Mesendoderm (in vitro differentiated cells): ENCODE data around the gene SLC25A45.
A peak's percentile ranks its signal among the peaks of the same experiment; 100 is the strongest.
"Not testable (repeated sequence)": the region's sequence is repeated elsewhere in the genome, so short reads cannot be mapped to it uniquely, and the experiment has no call there.

Source experiments
- DNase-seq: peaks from one replicate; pipeline ENCODE4 v3.0.0; 2013
- H2AK5ac ChIP-seq: 2 replicates; pipeline ENCODE4 v1.6.1; 2013; ENCODE audit warnings: low read length, inconsistent platforms
- H2BK120ac ChIP-seq: 2 replicates; pipeline ENCODE4 v1.6.1; 2013; ENCODE audit warnings: low read depth, mild to moderate bottlenecking, low read length, moderate library complexity, mixed read lengths
- H2BK15ac ChIP-seq: replicated peaks from 2 replicates; pipeline ENCODE4 v1.6.1; 2013; ENCODE audit warnings: low read depth, mild to moderate bottlenecking, moderate library complexity
- H2BK5ac ChIP-seq: 2 replicates; pipeline ENCODE4 v1.6.1; 2013; ENCODE audit warnings: low read length, inconsistent platforms
- H3K18ac ChIP-seq: 2 replicates; pipeline ENCODE4 v1.6.1; 2013; ENCODE audit warnings: mild to moderate bottlenecking, low read length, mixed read lengths
- H3K23ac ChIP-seq: one replicate; pipeline ENCODE4 v1.6.1; 2013; ENCODE audit warnings: low read length
- H3K27ac ChIP-seq: 2 replicates; pipeline ENCODE4 v1.5.1; 2013; ENCODE audit warnings: low read depth, mild to moderate bottlenecking, inconsistent platforms, low read length, moderate library complexity
- H3K27me3 ChIP-seq: 2 replicates; pipeline ENCODE4 v1.6.1; 2013; ENCODE audit warnings: low read length, control low read depth, mild to moderate bottlenecking, inconsistent platforms; ENCODE audit not compliant: insufficient read depth, poor library complexity
- H3K36me3 ChIP-seq: 2 replicates; pipeline ENCODE4 v1.6.1; 2013; ENCODE audit warnings: low read length, inconsistent platforms; ENCODE audit not compliant: control insufficient read depth, insufficient read depth
- H3K4ac ChIP-seq: one replicate; pipeline ENCODE4 v1.6.1; 2013; ENCODE audit warnings: low read depth, mild to moderate bottlenecking, low read length, moderate library complexity
- H3K4me1 ChIP-seq: 2 replicates; pipeline ENCODE4 v1.6.1; 2013; ENCODE audit warnings: low read depth, low read length, inconsistent platforms; ENCODE audit not compliant: control insufficient read depth
- H3K4me2 ChIP-seq: 2 replicates; pipeline ENCODE4 v1.6.1; 2013; ENCODE audit warnings: low read length
- H3K4me3 ChIP-seq: 2 replicates; pipeline ENCODE4 v1.5.1; 2013; ENCODE audit warnings: mild to moderate bottlenecking, low read length
- H3K56ac ChIP-seq: one replicate; pipeline ENCODE4 v1.6.1; 2013; ENCODE audit warnings: low read length
- H3K79me1 ChIP-seq: 2 replicates; pipeline ENCODE4 v1.6.1; 2013; ENCODE audit warnings: low read length, inconsistent platforms
- H3K79me2 ChIP-seq: 2 replicates; pipeline ENCODE4 v1.6.1; 2013; ENCODE audit warnings: mild to moderate bottlenecking, low read length; ENCODE audit not compliant: control insufficient read depth, insufficient read depth
- H3K9ac ChIP-seq: 2 replicates; pipeline ENCODE4 v1.6.1; 2013; ENCODE audit warnings: low read length, inconsistent platforms
- H4K5ac ChIP-seq: one replicate; pipeline ENCODE4 v1.6.1; 2013; ENCODE audit warnings: low read length
- H4K8ac ChIP-seq: one replicate; pipeline ENCODE4 v1.6.1; 2013; ENCODE audit warnings: low read depth, mild to moderate bottlenecking, control low read depth, low read length, moderate library complexity
- WGBS: extraction: QIAGEN DNeasy Blood & Tissue Kit; methylation state at CpG from one replicate; pipeline ENCODE4 v1.1.7; 2013; ENCODE audit warnings: low lambda C conversion rate, missing lambda C conversion rate; ENCODE audit not compliant: insufficient coverage; ENCODE audit errors: extremely low coverage; 5-methylcytosine and 5-hydroxymethylcytosine counted together

SLC25A45 gene

GRCh38 chr11:65332591-65332990, 49.9 kb downstream of the SLC25A45 start:
- H3K27me3 ChIP-seq, H4K8ac ChIP-seq, DNase-seq, H3K4me2 ChIP-seq, H3K18ac ChIP-seq, H4K5ac ChIP-seq, H3K9ac ChIP-seq, H3K56ac ChIP-seq, H3K4me3 ChIP-seq, H3K27ac ChIP-seq, H2BK15ac ChIP-seq, H3K23ac ChIP-seq, H2BK5ac ChIP-seq, H3K4ac ChIP-seq, H3K4me1 ChIP-seq, H2BK120ac ChIP-seq, H2AK5ac ChIP-seq, H3K79me1 ChIP-seq, H3K36me3 ChIP-seq: not testable (repeated sequence)
- WGBS = no CpG with 5 or more reads among the region's 9 CpGs
- peaks cover 20% of the 10 kb centered on the region for H3K79me2 ChIP-seq

DNA sequence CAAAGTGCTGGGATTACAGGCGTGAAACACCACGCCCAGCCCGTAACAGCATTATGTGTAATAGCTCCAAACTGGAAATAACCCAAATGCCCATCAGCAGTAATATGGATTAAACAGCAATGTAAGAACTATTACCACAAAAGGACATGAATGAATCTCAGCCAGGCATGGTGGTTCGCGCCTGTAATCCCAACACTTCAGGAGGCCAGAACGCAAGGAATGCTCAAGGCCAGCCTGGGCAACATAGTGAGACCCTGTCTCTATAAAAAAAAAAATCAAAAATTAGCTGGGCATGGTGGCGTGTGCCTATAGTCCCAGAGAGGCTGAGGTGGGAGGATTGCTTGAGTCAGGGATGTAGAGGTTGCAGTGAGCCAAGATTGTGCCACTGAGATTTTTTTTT, 51.9 kb downstream of the SLC25A45 start:
- no peak overlapping the region for H3K23ac ChIP-seq
- H3K27me3 ChIP-seq = no peaks in the 10 kb centered on the region
- no peak overlapping the region for H2BK120ac ChIP-seq
- H4K8ac ChIP-seq = no peak overlapping the region
- WGBS = no CpG with 5 or more reads among the region's 7 CpGs
- no peak for DNase-seq
- H2BK5ac ChIP-seq = no peak overlapping the region
- H2AK5ac ChIP-seq = no peak overlapping the region
- H3K4me2 ChIP-seq = no peak overlapping the region
- H3K9ac ChIP-seq = no peak overlapping the region
- peaks cover 5% of the 10 kb centered on the region for H3K4me1 ChIP-seq
- no peaks in the 10 kb centered on the region for H3K36me3 ChIP-seq
- no peak overlapping the region for H3K27ac ChIP-seq
- no peak overlapping the region for H3K56ac ChIP-seq
- no peak overlapping the region for H4K5ac ChIP-seq
- H2BK15ac ChIP-seq = no peak overlapping the region
- H3K4me3 ChIP-seq = no peak overlapping the region
- peaks cover 8% of the 10 kb centered on the region for H3K79me1 ChIP-seq
- no peak overlapping the region for H3K4ac ChIP-seq
- peaks cover 14% of the 10 kb centered on the region for H3K79me2 ChIP-seq
- no peak overlapping the region for H3K18ac ChIP-seq

GRCh38 chr11:65329944-65330403, 52.5 kb downstream of the SLC25A45 start:
- H3K4ac ChIP-seq = no peak overlapping the region
- no peaks in the 10 kb centered on the region for H3K36me3 ChIP-seq
- H3K4me1 ChIP-seq = no peaks in the 10 kb centered on the region
- no peak overlapping the region for H4K5ac ChIP-seq
- peak; percentile 93 for DNase-seq
- H3K79me2 ChIP-seq = peaks cover 9% of the 10 kb centered on the region
- H3K9ac ChIP-seq = no peak overlapping the region
- H3K4me2 ChIP-seq = no peak overlapping the region
- no peak overlapping the region for H2BK120ac ChIP-seq
- H3K79me1 ChIP-seq = peaks cover 4% of the 10 kb centered on the region
- peak overlapping the region; percentile 60 for H3K56ac ChIP-seq
- no peak overlapping the region for H2AK5ac ChIP-seq
- no peak overlapping the region for H3K18ac ChIP-seq
- no peak overlapping the region for H3K23ac ChIP-seq
- H3K27me3 ChIP-seq = no peaks in the 10 kb centered on the region
- H3K4me3 ChIP-seq = no peak overlapping the region
- no peak overlapping the region for H3K27ac ChIP-seq
- no peak overlapping the region for H2BK15ac ChIP-seq
- H2BK5ac ChIP-seq = no peak overlapping the region
- WGBS = no CpG with 5 or more reads among the region's 13 CpGs
- no peak overlapping the region for H4K8ac ChIP-seq

DNA sequence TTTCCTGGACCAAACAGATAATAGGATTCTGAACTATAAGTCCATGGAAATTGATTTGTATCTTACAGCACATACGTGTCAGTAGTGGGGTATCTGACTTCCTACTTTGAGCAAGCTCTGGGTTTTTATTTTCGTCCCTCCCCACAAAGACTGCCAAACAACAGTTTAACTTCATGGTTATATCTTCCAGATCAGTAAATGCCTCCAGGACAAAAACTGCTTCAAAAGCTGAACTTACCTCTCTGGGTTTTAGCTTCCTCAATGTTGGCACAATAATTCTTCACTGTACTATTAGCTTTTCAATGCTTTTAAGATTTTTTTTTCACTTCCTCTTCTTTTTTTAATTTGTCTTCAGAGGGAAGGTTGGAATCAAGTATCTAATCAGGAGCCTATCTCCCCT, 53.0 kb downstream of the SLC25A45 start:
- WGBS = no CpG with 5 or more reads among the region's 2 CpGs
- Histone ChIP-seq H4K8ac (no peak overlapping the region), H3K9ac (no peak overlapping the region), H3K79me2 (peaks cover 4% of the 10 kb centered on the region), H3K27ac (no peak overlapping the region), H2AK5ac (no peak overlapping the region), H2BK120ac (no peak overlapping the region), H4K5ac (peak overlapping the region; percentile 81), H3K79me1 (peaks cover 2% of the 10 kb centered on the region), H2BK15ac (no peak overlapping the region), H3K18ac (no peak overlapping the region), H3K4ac (no peak overlapping the region), H3K4me3 (no peak overlapping the region), H3K23ac (no peak overlapping the region), H2BK5ac (no peak overlapping the region), H3K27me3 (no peaks in the 10 kb centered on the region), H3K36me3 (no peaks in the 10 kb centered on the region), H3K4me1 (no peaks in the 10 kb centered on the region), H3K4me2 (no peak overlapping the region), H3K56ac (peak overlapping the region; percentile 60)
- no peak for DNase-seq

DNA sequence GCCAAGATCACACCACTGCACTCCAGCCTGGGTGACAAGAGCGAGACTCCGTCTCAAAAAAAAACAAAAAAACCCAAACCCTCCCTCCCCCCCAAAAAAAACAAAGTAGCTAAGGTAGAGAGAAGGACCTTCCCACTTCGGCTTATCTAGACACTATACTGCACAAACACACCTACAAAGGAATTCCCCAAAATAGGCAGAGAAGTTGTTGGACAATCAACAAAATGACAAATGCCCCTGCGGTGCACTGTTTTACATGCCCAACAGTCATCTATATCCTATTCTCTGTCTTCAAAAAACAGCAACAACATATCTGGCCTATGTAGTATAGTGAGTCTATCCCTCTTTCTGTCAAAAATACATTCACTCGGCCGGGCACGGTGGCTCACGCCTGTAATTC, 55.4 kb downstream of the SLC25A45 start:
- no peak overlapping the region for H3K56ac ChIP-seq
- H2AK5ac ChIP-seq = no peak overlapping the region
- H4K8ac ChIP-seq = no peak overlapping the region
- H2BK15ac ChIP-seq = no peak overlapping the region
- H3K4me1 ChIP-seq = no peaks in the 10 kb centered on the region
- no peak overlapping the region for H3K18ac ChIP-seq
- no peak overlapping the region for H3K4me2 ChIP-seq
- no peak overlapping the region for H3K4ac ChIP-seq
- H3K79me2 ChIP-seq = no peaks in the 10 kb centered on the region
- H3K36me3 ChIP-seq = peaks cover 5% of the 10 kb centered on the region
- no peaks in the 10 kb centered on the region for H3K79me1 ChIP-seq
- H2BK120ac ChIP-seq = no peak overlapping the region
- H3K23ac ChIP-seq = no peak overlapping the region
- H4K5ac ChIP-seq = no peak overlapping the region
- H3K27ac ChIP-seq = no peak overlapping the region
- DNase-seq = no peak
- WGBS = no CpG with 5 or more reads among the region's 8 CpGs
- H3K9ac ChIP-seq = no peak overlapping the region
- H3K4me3 ChIP-seq = no peak overlapping the region
- H2BK5ac ChIP-seq = no peak overlapping the region
- H3K27me3 ChIP-seq = no peaks in the 10 kb centered on the region

- H3K27me3 ChIP-seq = no peaks in the 10 kb centered on the region
- H3K27ac ChIP-seq = no peak overlapping the region
- H4K5ac ChIP-seq = no peak overlapping the region
- no peak overlapping the region for H3K4me2 ChIP-seq
- H3K4me3 ChIP-seq = no peak overlapping the region
- no peaks in the 10 kb centered on the region for H3K79me1 ChIP-seq
- no peak overlapping the region for H3K56ac ChIP-seq
- no peak overlapping the region for H2BK15ac ChIP-seq
- H3K36me3 ChIP-seq = peaks cover 10% of the 10 kb centered on the region
- H3K4me1 ChIP-seq = no peaks in the 10 kb centered on the region
- no peak overlapping the region for H3K18ac ChIP-seq
- no peak overlapping the region for H2BK120ac ChIP-seq
- H3K79me2 ChIP-seq = no peaks in the 10 kb centered on the region
- no peak for DNase-seq
- H3K23ac ChIP-seq = no peak overlapping the region
- no peak overlapping the region for H2BK5ac ChIP-seq
- H4K8ac ChIP-seq = no peak overlapping the region
- no peak overlapping the region for H2AK5ac ChIP-seq
- H3K4ac ChIP-seq = no peak overlapping the region
- no CpG with 5 or more reads among the region's 4 CpGs for WGBS
- no peak overlapping the region for H3K9ac ChIP-seq
These were observed 57.0 kb downstream of the SLC25A45 start for GRCh38 chr11:65325435-65325834.
